HEK293 (cell line): ENCODE measurements around the gene TTLL11.

Source experiments
- CTCF ChIA-PET: fragments of 350-600 bp; formaldehyde crosslinking; extraction: SDS; loops from one replicate; lab custom pipeline; 2021; ENCODE audit warnings: antibody characterized with exemption; lab: Yijun Ruan, JAX
- POLR2A ChIA-PET: fragments of 300-600 bp; formaldehyde crosslinking; extraction: SDS; loops from one replicate; lab custom pipeline; 2020; ENCODE audit warnings: antibody characterized with exemption, inconsistent platforms; lab: Yijun Ruan, JAX
- H3K27ac ChIP-seq: fragments of 200-500 bp; sonication (Bioruptor generic); 2 replicates; pipeline ENCODE4 v1.5.1; 2014; ENCODE audit warnings: low read depth, low read length, control low read depth, inconsistent platforms; ENCODE audit errors: extremely low read depth
- H3K36me3 ChIP-seq, 2 experiments: fragments of 200-500 bp in 1 of 2; sonication (Bioruptor generic) in 1 of 2; 1 replicate in 1 of 2; 2 replicates in 1 of 2; pipeline ENCODE4 v1.5.1; 2014 to 2017; ENCODE audit warnings: inconsistent platforms in 2 of 2, low read length in 2 of 2; ENCODE audit not compliant: control insufficient read depth in 2 of 2, insufficient read depth in 1 of 2
- H3K4me1 ChIP-seq: fragments of 200-500 bp; sonication (Bioruptor generic); 2 replicates; pipeline ENCODE4 v1.5.1; 2014; ENCODE audit warnings: mild to moderate bottlenecking, low read length, inconsistent platforms; ENCODE audit not compliant: control insufficient read depth, insufficient read depth
- H3K4me3 ChIP-seq: 2 replicates; pipeline ENCODE4 v1.5.1; 2011; ENCODE audit warnings: low read depth, mild to moderate bottlenecking, control low read depth, low read length, moderate library complexity
- H3K9me3 ChIP-seq: fragments of 200-500 bp; sonication (Bioruptor generic); 2 replicates; pipeline ENCODE4 v1.5.1; 2014; ENCODE audit warnings: low read depth, low read length, inconsistent platforms; ENCODE audit not compliant: control insufficient read depth, insufficient read depth
- PRDM1 ChIP-seq: fragments of 450-650 bp; formaldehyde crosslinking; IDR thresholded peaks from 2 replicates; pipeline ENCODE4; 2016; ENCODE audit warnings: missing biosample characterization, missing genetic modification characterization
- PRDM4 ChIP-seq: fragments of 450-650 bp; formaldehyde crosslinking; IDR thresholded peaks from 2 replicates; pipeline ENCODE4 v1.5.1; 2017; ENCODE audit warnings: missing biosample characterization, missing genetic modification characterization
- ZBTB7A ChIP-seq: fragments of 450-650 bp; formaldehyde crosslinking; IDR thresholded peaks from 2 replicates; pipeline ENCODE4 v1.5.1; 2016; ENCODE audit warnings: low read depth, missing biosample characterization, missing genetic modification characterization
- ZNF155 ChIP-seq: fragments of 450-650 bp; formaldehyde crosslinking; IDR thresholded peaks from 2 replicates; pipeline ENCODE4 v1.5.1; 2016; ENCODE audit warnings: missing biosample characterization, missing genetic modification characterization
- ZNF175 ChIP-seq: fragments of 450-650 bp; formaldehyde crosslinking; IDR thresholded peaks from 2 replicates; pipeline ENCODE4 v1.5.1; 2016; ENCODE audit warnings: missing biosample characterization, missing genetic modification characterization
- ZNF23 ChIP-seq: fragments of 450-650 bp; formaldehyde crosslinking; IDR thresholded peaks from 2 replicates; pipeline ENCODE4 v1.5.1; 2016; ENCODE audit warnings: missing biosample characterization, missing genetic modification characterization, borderline replicate concordance
- ZNF292 ChIP-seq: fragments of 450-650 bp; formaldehyde crosslinking; IDR thresholded peaks from 2 replicates; pipeline ENCODE4 v1.5.1; 2016; ENCODE audit warnings: low read depth, missing biosample characterization, missing genetic modification characterization, borderline replicate concordance
- ZNF335 ChIP-seq: fragments of 450-650 bp; formaldehyde crosslinking; conservative IDR thresholded peaks from 2 replicates; pipeline ENCODE4 v1.5.1; 2016; ENCODE audit warnings: missing biosample characterization, missing genetic modification characterization
- ZNF423 ChIP-seq: fragments of 450-650 bp; formaldehyde crosslinking; IDR thresholded peaks from 2 replicates; pipeline ENCODE4 v1.5.1; 2016; ENCODE audit warnings: missing biosample characterization, missing genetic modification characterization
- ZNF48 ChIP-seq: fragments of 450-650 bp; formaldehyde crosslinking; IDR thresholded peaks from 2 replicates; pipeline ENCODE4 v1.5.1; 2016; ENCODE audit warnings: missing biosample characterization, missing genetic modification characterization
- ZNF558 ChIP-seq: fragments of 450-650 bp; formaldehyde crosslinking; IDR thresholded peaks from 2 replicates; pipeline ENCODE4 v1.5.1; 2016; ENCODE audit warnings: missing biosample characterization, missing genetic modification characterization
- ZNF843 ChIP-seq: fragments of 450-650 bp; formaldehyde crosslinking; IDR thresholded peaks from 2 replicates; pipeline ENCODE4 v1.5.1; 2016; ENCODE audit warnings: missing biosample characterization, missing genetic modification characterization
- TF ChIP-seq, protein P1 (sequence below): fragments of 450-650 bp; formaldehyde crosslinking; IDR thresholded peaks from 2 replicates; pipeline ENCODE4 v1.5.0; 2017; ENCODE audit warnings: missing biosample characterization, missing genetic modification characterization, borderline replicate concordance
- TF ChIP-seq, protein P2 (sequence below): fragments of 450-650 bp; formaldehyde crosslinking; conservative IDR thresholded peaks from 2 replicates; pipeline ENCODE4 v1.5.1; 2016; ENCODE audit warnings: low read depth, missing biosample characterization, missing genetic modification characterization
- TF ChIP-seq, protein P3 (sequence below): fragments of 450-650 bp; formaldehyde crosslinking; IDR thresholded peaks from 2 replicates; pipeline ENCODE4 v1.5.1; 2016; ENCODE audit warnings: missing biosample characterization, missing genetic modification characterization, low read depth
- TF ChIP-seq, protein P4 (sequence below): fragments of 450-650 bp; formaldehyde crosslinking; IDR thresholded peaks from 2 replicates; pipeline ENCODE4 v1.5.1; 2016; ENCODE audit warnings: missing biosample characterization, missing genetic modification characterization

TTLL11 gene

DNA sequence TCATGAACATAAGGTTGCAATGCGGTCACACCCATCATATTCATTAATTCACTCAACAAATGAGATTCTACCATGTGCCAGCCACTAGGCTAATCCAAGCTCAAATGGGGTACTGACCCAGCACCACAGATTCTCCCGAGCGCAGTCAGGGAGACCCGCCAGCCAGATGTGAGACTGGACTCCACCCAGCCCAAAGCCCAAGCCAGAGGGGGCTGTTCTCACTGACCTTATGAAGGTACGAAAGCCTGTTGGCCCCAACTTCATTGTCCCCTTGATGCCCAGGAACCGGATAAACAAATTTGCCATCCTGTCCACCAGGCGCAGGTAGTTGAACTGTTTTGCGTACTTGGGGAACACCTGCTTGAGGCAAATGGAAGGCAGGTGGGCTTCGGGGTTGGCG lies 222.8 kb downstream of the TTLL11 start (continued):
- TF ChIP-seq, protein P1, sequence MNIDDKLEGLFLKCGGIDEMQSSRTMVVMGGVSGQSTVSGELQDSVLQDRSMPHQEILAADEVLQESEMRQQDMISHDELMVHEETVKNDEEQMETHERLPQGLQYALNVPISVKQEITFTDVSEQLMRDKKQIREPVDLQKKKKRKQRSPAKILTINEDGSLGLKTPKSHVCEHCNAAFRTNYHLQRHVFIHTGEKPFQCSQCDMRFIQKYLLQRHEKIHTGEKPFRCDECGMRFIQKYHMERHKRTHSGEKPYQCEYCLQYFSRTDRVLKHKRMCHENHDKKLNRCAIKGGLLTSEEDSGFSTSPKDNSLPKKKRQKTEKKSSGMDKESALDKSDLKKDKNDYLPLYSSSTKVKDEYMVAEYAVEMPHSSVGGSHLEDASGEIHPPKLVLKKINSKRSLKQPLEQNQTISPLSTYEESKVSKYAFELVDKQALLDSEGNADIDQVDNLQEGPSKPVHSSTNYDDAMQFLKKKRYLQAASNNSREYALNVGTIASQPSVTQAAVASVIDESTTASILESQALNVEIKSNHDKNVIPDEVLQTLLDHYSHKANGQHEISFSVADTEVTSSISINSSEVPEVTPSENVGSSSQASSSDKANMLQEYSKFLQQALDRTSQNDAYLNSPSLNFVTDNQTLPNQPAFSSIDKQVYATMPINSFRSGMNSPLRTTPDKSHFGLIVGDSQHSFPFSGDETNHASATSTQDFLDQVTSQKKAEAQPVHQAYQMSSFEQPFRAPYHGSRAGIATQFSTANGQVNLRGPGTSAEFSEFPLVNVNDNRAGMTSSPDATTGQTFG (tag by site-specific recombination): no peak
- no peak for TF ChIP-seq ZNF423 (tag by site-specific recombination)
- TF ChIP-seq, protein P2, sequence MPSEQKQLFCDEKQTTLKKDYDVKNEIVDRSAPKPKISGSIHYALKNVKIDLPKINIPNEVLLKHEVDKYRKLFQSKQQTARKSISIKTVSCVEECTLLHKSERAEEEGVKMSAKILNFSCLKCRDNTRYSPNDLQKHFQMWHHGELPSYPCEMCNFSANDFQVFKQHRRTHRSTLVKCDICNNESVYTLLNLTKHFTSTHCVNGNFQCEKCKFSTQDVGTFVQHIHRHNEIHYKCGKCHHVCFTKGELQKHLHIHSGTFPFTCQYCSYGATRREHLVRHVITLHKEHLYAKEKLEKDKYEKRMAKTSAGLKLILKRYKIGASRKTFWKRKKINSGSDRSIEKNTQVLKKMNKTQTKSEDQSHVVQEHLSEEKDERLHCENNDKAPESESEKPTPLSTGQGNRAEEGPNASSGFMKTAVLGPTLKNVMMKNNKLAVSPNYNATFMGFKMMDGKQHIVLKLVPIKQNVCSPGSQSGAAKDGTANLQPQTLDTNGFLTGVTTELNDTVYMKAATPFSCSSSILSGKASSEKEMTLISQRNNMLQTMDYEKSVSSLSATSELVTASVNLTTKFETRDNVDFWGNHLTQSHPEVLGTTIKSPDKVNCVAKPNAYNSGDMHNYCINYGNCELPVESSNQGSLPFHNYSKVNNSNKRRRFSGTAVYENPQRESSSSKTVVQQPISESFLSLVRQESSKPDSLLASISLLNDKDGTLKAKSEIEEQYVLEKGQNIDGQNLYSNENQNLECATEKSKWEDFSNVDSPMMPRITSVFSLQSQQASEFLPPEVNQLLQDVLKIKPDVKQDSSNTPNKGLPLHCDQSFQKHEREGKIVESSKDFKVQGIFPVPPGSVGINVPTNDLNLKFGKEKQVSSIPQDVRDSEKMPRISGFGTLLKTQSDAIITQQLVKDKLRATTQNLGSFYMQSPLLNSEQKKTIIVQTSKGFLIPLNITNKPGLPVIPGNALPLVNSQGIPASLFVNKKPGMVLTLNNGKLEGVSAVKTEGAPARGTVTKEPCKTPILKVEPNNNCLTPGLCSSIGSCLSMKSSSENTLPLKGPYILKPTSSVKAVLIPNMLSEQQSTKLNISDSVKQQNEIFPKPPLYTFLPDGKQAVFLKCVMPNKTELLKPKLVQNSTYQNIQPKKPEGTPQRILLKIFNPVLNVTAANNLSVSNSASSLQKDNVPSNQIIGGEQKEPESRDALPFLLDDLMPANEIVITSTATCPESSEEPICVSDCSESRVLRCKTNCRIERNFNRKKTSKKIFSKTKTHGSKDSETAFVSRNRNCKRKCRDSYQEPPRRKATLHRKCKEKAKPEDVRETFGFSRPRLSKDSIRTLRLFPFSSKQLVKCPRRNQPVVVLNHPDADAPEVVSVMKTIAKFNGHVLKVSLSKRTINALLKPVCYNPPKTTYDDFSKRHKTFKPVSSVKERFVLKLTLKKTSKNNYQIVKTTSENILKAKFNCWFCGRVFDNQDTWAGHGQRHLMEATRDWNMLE: no peak

- Histone ChIP-seq H3K27ac (no peak overlapping the region), H3K4me1 (no peaks in the 10 kb centered on the region), H3K36me3 (no peaks in the 10 kb centered on the region), H3K9me3 (no peaks in the 10 kb centered on the region), H3K4me3 (no peak overlapping the region)
- TF ChIP-seq ZNF48 (tag by site-specific recombination) (no peak), ZNF155 (tag by site-specific recombination) (no peak)
- POLR2A ChIA-PET: no interaction called here
- CTCF ChIA-PET: interaction anchor here (0.7 to 1.3 kb wide), 3 partner anchors 10 to 228 kb away, joined by 3 to 4 read pairs (median 3); no protein-coding TSS in a partner anchor
Observed at GRCh38 chr9:121868626-121869025, 224.5 kb downstream of the TTLL11 start.

GRCh38 chr9:121866927-121867326 lies 226.2 kb downstream of the TTLL11 start:
- ChIA-PET POLR2A (no interaction called here), CTCF (interaction anchor here (1.3 kb wide), 1 partner anchor 20 kb away, joined by 3 read pairs; no protein-coding TSS in a partner anchor)
- Histone ChIP-seq H3K9me3 (no peaks in the 10 kb centered on the region), H3K4me1 (no peaks in the 10 kb centered on the region), H3K4me3 (no peak overlapping the region)
- no peak for TF ChIP-seq ZNF558 (tag by site-specific recombination)
- TF ChIP-seq ZNF292 (tag by site-specific recombination): no peak
- no peak for TF ChIP-seq PRDM4
- TF ChIP-seq, protein P3, sequence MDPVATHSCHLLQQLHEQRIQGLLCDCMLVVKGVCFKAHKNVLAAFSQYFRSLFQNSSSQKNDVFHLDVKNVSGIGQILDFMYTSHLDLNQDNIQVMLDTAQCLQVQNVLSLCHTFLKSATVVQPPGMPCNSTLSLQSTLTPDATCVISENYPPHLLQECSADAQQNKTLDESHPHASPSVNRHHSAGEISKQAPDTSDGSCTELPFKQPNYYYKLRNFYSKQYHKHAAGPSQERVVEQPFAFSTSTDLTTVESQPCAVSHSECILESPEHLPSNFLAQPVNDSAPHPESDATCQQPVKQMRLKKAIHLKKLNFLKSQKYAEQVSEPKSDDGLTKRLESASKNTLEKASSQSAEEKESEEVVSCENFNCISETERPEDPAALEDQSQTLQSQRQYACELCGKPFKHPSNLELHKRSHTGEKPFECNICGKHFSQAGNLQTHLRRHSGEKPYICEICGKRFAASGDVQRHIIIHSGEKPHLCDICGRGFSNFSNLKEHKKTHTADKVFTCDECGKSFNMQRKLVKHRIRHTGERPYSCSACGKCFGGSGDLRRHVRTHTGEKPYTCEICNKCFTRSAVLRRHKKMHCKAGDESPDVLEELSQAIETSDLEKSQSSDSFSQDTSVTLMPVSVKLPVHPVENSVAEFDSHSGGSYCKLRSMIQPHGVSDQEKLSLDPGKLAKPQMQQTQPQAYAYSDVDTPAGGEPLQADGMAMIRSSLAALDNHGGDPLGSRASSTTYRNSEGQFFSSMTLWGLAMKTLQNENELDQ: no peak
- TF ChIP-seq ZNF23 (tag by site-specific recombination): no peak
- no peak for TF ChIP-seq ZNF843
- TF ChIP-seq, protein P4, sequence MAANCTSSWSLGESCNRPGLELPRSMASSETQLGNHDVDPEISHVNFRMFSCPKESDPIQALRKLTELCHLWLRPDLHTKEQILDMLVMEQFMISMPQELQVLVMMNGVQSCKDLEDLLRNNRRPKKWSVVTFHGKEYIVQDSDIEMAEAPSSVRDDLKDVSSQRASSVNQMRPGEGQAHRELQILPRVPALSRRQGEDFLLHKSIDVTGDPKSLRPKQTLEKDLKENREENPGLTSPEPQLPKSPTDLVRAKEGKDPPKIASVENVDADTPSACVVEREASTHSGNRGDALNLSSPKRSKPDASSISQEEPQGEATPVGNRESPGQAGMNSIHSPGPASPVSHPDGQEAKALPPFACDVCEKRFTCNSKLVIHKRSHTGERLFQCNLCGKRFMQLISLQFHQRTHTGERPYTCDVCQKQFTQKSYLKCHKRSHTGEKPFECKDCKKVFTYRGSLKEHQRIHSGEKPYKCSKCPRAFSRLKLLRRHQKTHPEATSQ (tag by site-specific recombination): no peak
- no peak for TF ChIP-seq ZBTB7A
- TF ChIP-seq ZNF175 (tag by site-specific recombination): no peak
- TF ChIP-seq ZNF335 (tag by site-specific recombination): no peak
- TF ChIP-seq PRDM1 (tag by site-specific recombination): no peak
- TF ChIP-seq, all 188 proteins: peak for 0
- Histone ChIP-seq H3K36me3 (no peaks in the 10 kb centered on the region), H3K27ac (no peak overlapping the region)
